Small intestine (tissue), 7 donors: ENCODE results near the gene PRSS27. TPM values are rescaled to one million over a fixed set of nuclear protein-coding genes. Genes with fewer than 3 reads are reported as not detected.
"Not testable (repeated sequence)": the region's sequence is repeated elsewhere in the genome, so short reads cannot be mapped to it uniquely, and the experiment has no call there.

Experiments
- DNase-seq, 2 donors: peaks; one replicate each; pipeline versions ENCODE4 v3.0.0 to v3.0.0-alpha.2; 2013
- FAIRE-seq: peaks from 2 replicates; lab custom pipeline; 2012; peaks lifted over from hg19 to GRCh38; lab: Jason Lieb, UNC
- H3K27ac ChIP-seq, 3 donors: one replicate each; pipeline ENCODE4 v1.5.1; 2013; ENCODE audit warnings: low read length in 2 of 3, mild to moderate bottlenecking in 2 of 3, control low read depth in 1 of 3, inconsistent platforms in 1 of 3, low read depth in 1 of 3, moderate library complexity in 1 of 3
- H3K27me3 ChIP-seq, 3 donors: one replicate each; pipeline ENCODE4 v1.6.1; 2013; ENCODE audit warnings: low read length in 3 of 3, inconsistent platforms in 1 of 3; ENCODE audit not compliant: control insufficient read depth in 3 of 3, insufficient read depth in 3 of 3
- H3K36me3 ChIP-seq, 3 donors: one replicate each; pipeline ENCODE4 v1.6.1; 2013; ENCODE audit warnings: low read length in 3 of 3, inconsistent platforms in 1 of 3, low read depth in 1 of 3, mild to moderate bottlenecking in 1 of 3, moderate library complexity in 1 of 3; ENCODE audit not compliant: control insufficient read depth in 3 of 3, insufficient read depth in 2 of 3
- H3K4me1 ChIP-seq, 3 donors: one replicate each; pipeline ENCODE4 v1.6.1; 2013; ENCODE audit warnings: low read length in 2 of 3, inconsistent platforms in 1 of 3, low read depth in 1 of 3, mild to moderate bottlenecking in 1 of 3, moderate library complexity in 1 of 3; ENCODE audit not compliant: control insufficient read depth in 3 of 3, insufficient read depth in 2 of 3
- H3K4me3 ChIP-seq, 3 donors: one replicate each; pipeline ENCODE4 v1.5.1; 2013; ENCODE audit warnings: low read length in 3 of 3, control low read depth in 1 of 3, inconsistent platforms in 1 of 3, low read depth in 1 of 3, mild to moderate bottlenecking in 1 of 3, moderate library complexity in 1 of 3
- H3K9me3 ChIP-seq, 2 donors: one replicate each; pipeline ENCODE4 v1.6.1; 2013; ENCODE audit warnings: low read depth in 1 of 2, low read length in 1 of 2; ENCODE audit not compliant: control insufficient read depth in 2 of 2, insufficient read depth in 1 of 2
- WGBS, 3 donors: extraction: QIAGEN DNeasy Blood & Tissue Kit; methylation state at CpG; one replicate each; pipeline ENCODE4 v1.1.7; 2013; 5-methylcytosine and 5-hydroxymethylcytosine counted together
- polyA plus RNA-seq, 4 donors: library from polyadenylated mRNA; stranded (reverse) in 3 of 4; unstranded in 1 of 4; fragments of 200-250 nt in 3 of 4; fragments of 120-200 nt in 1 of 4; gene quantifications; one replicate each; pipeline versions ENCODE4 v1.2.1 to v1.2.3, GENCODE V29; 2013
- donor health status: healthy with polysubstance abuse.
- donor health status: control.
- donor health status: control.
- donor health status: Bipolar disorder and iron deficiency.
- donor health status: healthy.

PRSS27 gene
- polyA plus RNA-seq, 4 donors, result 0.65 to 1.3 TPM; not detected in 2

DNA sequence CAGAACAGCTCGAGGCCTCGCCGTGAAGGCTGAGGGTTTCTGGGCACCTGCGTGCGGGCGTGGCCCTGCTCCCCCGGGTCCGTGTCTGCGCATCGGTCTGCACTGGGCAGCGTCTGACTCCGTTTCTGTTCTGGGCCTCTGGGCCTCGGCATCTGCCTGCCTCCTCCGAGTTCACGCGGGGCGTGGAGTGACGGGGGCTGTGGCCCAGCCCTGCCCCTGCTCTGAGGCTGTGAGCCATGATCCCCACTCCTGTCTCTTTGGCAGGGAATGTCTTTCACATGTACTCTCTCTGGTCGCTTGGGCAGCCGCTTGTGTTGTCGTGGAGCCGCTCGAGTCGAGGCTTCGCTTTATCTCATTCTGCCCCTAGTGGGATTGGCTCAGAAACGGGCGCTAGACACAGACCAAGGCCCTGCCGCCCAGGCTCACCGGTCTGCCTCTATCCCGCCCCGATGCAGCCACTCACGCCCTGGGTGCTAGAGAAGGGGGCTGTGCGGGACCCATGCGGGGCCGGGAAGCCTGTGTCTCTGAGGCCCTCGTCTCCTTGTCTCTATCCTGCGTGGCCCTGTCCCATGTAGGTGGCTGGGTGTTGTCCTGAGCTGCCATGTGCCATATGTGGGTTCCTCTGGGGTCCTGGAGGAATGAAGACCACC, 23.3 kb downstream of the PRSS27 start:
- not testable (repeated sequence) for DNase-seq, H3K4me1 ChIP-seq, FAIRE-seq, H3K27me3 ChIP-seq, H3K9me3 ChIP-seq, H3K4me3 ChIP-seq, H3K27ac ChIP-seq
- 92 to 95% (median 94%) methylated on average over 29 to 35 of the region's 37 CpGs for WGBS, 3 donors
- H3K36me3 ChIP-seq, result peaks cover 11 to 69% (median 21%) of the 10 kb centered on the region in 3 donors

DNA sequence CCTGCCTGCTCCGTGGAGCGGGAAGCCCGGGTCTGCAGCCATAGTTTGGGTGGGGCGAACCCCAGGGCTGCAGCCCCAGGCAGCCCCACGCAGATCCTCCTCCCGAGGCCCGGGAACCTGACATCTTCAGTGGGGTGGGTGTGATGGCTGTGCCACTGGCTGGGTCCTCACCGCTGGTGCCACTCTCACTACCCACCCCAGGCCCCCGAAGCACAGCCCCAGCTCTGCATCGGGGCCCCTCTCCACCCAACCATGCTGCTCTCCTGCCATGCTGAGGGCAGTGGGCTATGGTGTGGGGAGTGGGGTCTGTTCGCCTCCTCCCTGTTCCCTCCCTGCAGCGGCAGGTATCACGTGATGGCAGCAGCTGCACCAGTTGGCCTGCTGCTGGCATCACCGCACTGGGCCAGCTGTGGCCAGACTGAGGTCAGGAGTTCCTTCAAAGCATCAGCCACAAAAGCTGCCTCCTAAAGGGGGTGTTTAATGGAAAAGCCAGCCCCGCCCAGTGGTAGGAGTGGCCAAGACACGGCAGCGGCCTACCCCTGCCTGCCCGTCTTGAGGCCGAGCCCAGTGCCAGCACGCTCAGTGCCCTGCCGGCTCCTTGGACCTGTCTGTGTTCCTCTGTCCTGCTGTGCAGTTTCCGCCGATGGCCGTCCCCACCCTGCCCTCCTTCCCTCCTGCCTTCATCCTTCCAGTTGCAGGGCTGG, 26.9 kb downstream of the PRSS27 start:
- H3K36me3 ChIP-seq, result peaks cover 10 to 53% (median 19%) of the 10 kb centered on the region in 3 donors
- no peak overlapping the region for H3K27ac ChIP-seq
- FAIRE-seq (no peak), DNase-seq (no peak)
- no peak overlapping the region for H3K4me3 ChIP-seq
- H3K27me3 ChIP-seq, result no peaks in the 10 kb centered on the region
- H3K9me3 ChIP-seq, result no peaks in the 10 kb centered on the region
- no peaks in the 10 kb centered on the region for H3K4me1 ChIP-seq
- WGBS, 3 donors, result 80 to 86% (median 82%) methylated on average over 17 to 24 of the region's 24 CpGs

DNA sequence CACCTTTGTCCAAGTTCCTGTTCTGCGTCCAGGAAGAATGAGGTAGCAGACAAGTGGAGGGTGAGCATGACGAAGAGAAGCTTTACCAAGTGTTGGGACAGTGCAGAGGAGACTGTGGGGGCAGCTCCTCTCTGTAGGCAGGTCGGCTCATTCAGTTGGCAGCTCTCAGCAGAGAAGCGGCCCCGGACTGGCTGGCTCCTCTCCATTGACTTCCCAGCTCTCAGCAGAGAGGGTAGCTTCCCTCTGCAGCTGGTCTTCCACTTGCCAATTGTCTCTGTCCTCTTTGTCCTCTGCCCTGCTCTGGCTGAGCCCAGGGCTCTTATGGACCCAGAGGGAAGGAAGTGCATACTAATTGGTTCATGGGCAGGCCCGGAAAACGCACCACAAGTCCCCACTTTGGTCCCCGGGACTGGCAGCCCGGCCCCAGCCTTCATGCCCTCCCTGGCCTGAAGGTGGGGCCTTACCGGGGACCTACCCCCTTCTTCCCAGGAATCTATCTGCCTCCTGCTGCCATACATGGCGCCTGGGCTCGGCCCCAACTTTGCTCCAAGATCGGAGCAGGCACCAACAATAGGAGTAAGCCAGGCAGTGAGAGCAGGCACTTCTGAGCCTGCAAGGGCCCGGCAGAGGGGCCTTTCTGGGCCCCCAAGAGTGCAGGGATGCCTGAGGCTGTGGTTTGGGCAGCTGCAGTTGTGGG, 27.6 kb downstream of the PRSS27 start:
- H3K4me3 ChIP-seq, result no peak overlapping the region
- no peak for FAIRE-seq

DNA sequence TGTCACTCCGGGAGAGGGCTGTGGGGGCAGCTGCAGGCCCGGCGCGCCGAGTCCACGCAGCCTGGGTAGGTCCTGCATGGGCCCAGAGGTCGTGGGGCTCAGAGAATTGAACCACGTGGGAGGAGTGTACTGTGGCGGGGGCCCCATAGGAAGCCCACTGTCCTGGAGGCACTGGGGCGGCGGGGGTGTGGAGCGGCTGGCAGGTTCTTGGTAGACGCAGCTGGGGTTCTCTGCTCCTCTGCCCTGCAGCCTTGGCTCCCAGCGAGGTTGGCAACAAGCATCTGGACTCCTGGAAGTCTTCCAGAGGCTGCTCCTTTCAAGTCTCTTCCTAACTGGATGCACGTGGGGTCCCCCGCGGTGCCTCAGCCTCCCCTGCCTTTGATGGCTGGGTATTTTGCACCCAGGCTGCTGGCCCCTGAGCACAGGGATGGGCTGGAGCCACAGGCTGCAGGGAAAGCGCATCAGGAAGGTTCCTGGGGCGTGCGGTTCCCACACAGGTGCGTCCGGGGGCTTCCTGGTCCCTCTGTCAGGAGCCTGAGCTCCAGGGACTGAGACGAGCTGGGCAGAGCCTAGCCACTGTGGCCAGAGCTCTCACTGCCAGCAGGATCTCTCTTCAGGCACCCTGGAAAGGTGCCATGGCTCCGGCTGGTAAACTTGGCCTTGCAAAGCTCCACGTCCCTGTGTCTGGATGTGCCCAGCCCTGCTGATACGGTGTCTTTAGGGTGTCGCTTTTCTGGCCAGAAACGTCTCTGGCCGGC, 28.4 kb downstream of the PRSS27 start:
- no peak overlapping the region for H3K27ac ChIP-seq
- no peak overlapping the region for H3K4me3 ChIP-seq
- FAIRE-seq, result no peak
- DNase-seq, result no peak
- no peaks in the 10 kb centered on the region for H3K27me3 ChIP-seq
- no peaks in the 10 kb centered on the region for H3K9me3 ChIP-seq
- peaks cover 0 to 9% (median 6%) of the 10 kb centered on the region in 3 donors for H3K4me1 ChIP-seq
- peaks cover 7 to 47% (median 10%) of the 10 kb centered on the region in 3 donors for H3K36me3 ChIP-seq
- 88 to 90% (median 89%) methylated on average over 26 to 29 of the region's 29 CpGs for WGBS, 3 donors

More for the DNA sequence above, 27.6 kb downstream of the PRSS27 start:
- WGBS, 3 donors, result 80 to 82% (median 80%) methylated on average over 14 of the region's 14 CpGs
- DNase-seq, result no peak
- Histone ChIP-seq H3K27ac (no peak overlapping the region), H3K9me3 (no peaks in the 10 kb centered on the region), H3K4me1 (peaks cover 0 to 6% (median 0%) of the 10 kb centered on the region in 3 donors), H3K27me3 (no peaks in the 10 kb centered on the region), H3K36me3 (peaks cover 7 to 52% (median 16%) of the 10 kb centered on the region in 3 donors)

DNA sequence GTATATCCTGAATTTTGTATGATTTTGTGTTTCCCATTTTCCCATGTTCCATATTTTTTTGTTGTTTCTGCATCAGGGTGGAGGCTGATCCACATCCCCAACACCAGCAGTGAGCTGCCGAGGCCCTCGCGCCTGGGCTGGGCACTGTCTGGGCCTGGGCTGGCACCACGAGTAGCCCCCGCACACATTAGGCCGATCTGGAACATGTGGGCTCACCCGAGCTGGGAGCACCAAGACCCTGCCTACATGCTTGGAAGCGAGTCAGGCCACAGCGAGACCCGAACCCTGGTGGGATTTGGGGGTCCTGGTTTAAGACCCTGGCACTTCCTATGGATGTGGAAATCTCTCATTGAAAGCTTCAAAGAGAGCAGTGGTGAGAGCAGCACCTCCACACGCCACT, 29.2 kb downstream of the PRSS27 start:
- FAIRE-seq (no peak), DNase-seq (no peak)
- H3K27ac ChIP-seq, result no peak overlapping the region
- peaks cover 0 to 9% (median 6%) of the 10 kb centered on the region in 3 donors for H3K4me1 ChIP-seq
- no peaks in the 10 kb centered on the region for H3K27me3 ChIP-seq
- no peak overlapping the region for H3K4me3 ChIP-seq
- H3K36me3 ChIP-seq, result peaks cover 7 to 46% (median 10%) of the 10 kb centered on the region in 3 donors
- WGBS, 3 donors, result 94 to 96% (median 94%) methylated on average over 11 of the region's 11 CpGs
- H3K9me3 ChIP-seq, result no peaks in the 10 kb centered on the region

DNA sequence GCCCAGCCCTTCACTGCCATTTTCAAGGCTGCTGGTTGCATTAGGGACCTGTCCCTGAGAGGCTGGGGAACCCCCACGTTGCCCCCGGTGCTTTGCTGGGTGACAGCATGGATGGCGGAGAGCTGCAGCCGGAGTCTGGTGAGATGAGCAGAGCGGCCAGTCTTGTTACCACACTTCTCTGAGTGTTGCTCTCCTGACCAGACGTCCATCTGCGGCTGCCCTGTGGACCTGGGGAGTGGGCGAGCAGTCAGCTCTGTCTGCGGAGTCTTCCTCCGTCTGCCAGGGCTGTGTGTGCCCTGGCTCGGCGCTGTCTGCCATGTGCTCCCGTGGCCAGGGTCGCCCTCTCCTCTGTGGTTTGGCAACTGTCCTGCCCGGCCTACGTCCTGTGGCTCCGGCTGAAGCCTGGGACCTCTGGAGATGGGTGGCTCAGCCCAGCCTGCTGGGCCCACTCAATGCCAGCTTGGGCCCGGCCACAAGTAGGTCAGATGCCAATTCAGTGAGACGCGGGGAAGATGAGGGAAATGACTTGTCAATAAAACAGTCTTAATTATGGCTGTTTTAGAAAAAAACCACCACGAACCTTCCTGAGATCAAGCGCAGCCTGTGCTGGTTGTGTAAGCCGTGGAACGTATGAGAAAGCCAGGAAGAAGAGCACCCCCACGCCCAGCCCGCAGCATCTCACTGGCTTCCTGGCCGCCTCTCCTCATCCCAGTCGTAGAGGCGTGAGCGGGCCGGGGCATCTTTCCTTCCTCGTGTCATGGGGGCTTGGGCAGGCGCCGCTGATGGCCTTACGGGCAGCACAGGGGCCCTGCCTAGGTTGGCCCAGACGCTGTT, 29.8 kb downstream of the PRSS27 start:
- Histone ChIP-seq H3K27me3 (no peaks in the 10 kb centered on the region), H3K9me3 (no peaks in the 10 kb centered on the region), H3K4me1 (peaks cover 0 to 9% (median 6%) of the 10 kb centered on the region in 3 donors), H3K36me3 (peaks cover 7 to 46% (median 10%) of the 10 kb centered on the region in 3 donors), H3K27ac (no peak overlapping the region), H3K4me3 (no peak overlapping the region)
- FAIRE-seq (no peak), DNase-seq (no peak)
- WGBS, 3 donors, result 88 to 92% (median 89%) methylated on average over 36 of the region's 36 CpGs

DNA sequence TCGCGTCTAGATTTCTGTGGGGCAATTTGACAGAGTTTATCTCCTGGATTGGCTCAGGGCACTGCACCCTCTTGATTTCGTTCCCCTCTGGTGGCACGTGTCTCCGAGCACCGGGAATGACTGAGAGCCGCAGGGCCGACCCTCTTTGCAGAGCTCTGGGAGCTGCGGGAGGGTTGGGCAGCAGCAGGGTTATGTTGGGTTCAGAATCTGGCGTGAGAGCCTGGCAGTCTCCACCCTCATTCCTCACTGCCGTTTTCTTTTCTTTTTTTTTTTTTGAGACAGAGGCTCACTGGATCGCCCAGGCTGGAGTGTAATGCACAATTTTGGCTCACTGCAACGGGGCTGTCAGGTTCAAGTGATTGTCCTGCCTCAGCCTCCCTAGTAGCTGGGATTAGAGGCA, 30.6 kb downstream of the PRSS27 start:
- not testable (repeated sequence) for H3K4me1 ChIP-seq, H3K27ac ChIP-seq, H3K9me3 ChIP-seq, FAIRE-seq, DNase-seq, H3K27me3 ChIP-seq, H3K4me3 ChIP-seq
- H3K36me3 ChIP-seq, result peaks cover 7 to 46% (median 10%) of the 10 kb centered on the region in 3 donors
- WGBS, 3 donors, result 58 to 83% (median 73%) methylated on average over 1 to 4 of the region's 13 CpGs
